Breast epithelium (tissue), 4 donors: ENCODE measurements around the gene ACACB. TPM values are rescaled to one million over a fixed set of nuclear protein-coding genes. Genes with fewer than 3 reads are reported as not detected.
A peak's percentile ranks its signal among the peaks of the same experiment; 100 is the strongest.

Experiments used
- DNase-seq, 2 donors: peaks; one replicate each; pipeline ENCODE4 v3.0.0-alpha.2; 2019; ENCODE audit warnings: low spot score in 2 of 2
- H3K27ac ChIP-seq, 2 donors: fragments of 200-600 bp; sonication (generic) in 1 of 2; one replicate each; pipeline ENCODE4 v1.5.1; 2016 to 2019; ENCODE audit warnings: mild to moderate bottlenecking in 1 of 2
- H3K27me3 ChIP-seq, 2 donors: fragments of 200-600 bp; sonication (generic) in 1 of 2; one replicate each; pipeline versions ENCODE4 v1.5.1 to v1.6.0; 2017 to 2019; ENCODE audit warnings: control low read depth in 1 of 2, mild to moderate bottlenecking in 1 of 2
- H3K36me3 ChIP-seq: fragments of 200-600 bp; one replicate; pipeline ENCODE4 v1.5.1; 2019
- H3K4me1 ChIP-seq, 2 donors: fragments of 200-600 bp; sonication (generic); one replicate each; pipeline ENCODE4 v1.5.1; 2016 to 2019; ENCODE audit warnings: control low read depth in 1 of 2
- H3K4me3 ChIP-seq, 3 donors: fragments of 200-600 bp; sonication (generic); 1 replicate in 2 of 3; 2 replicates in 1 of 3; pipeline ENCODE4 v1.5.1; 2016 to 2019; ENCODE audit warnings: mild to moderate bottlenecking in 3 of 3, moderate library complexity in 2 of 3
- H3K9me3 ChIP-seq, 2 donors: fragments of 200-600 bp; sonication (generic) in 1 of 2; one replicate each; pipeline ENCODE4 v1.5.1; 2016 to 2019; ENCODE audit warnings: control low read depth in 1 of 2
- CTCF ChIP-seq, 3 donors: fragments of 450-650 bp; IDR thresholded peaks; one replicate each; pipeline ENCODE4 v1.5.1; 2016 to 2017; ENCODE audit warnings: antibody characterized with exemption in 3 of 3, mild to moderate bottlenecking in 3 of 3, moderate library complexity in 3 of 3
- POLR2A ChIP-seq: fragments of 450-650 bp; IDR thresholded peaks from one replicate; pipeline ENCODE4 v1.6.1; 2016; ENCODE audit warnings: antibody characterized with exemption, mild to moderate bottlenecking, moderate library complexity
- POLR2AphosphoS5 ChIP-seq, 3 donors: sonication (generic); formaldehyde crosslinking; IDR thresholded peaks; one replicate each; pipeline ENCODE4 v1.6.1; 2017; ENCODE audit warnings: antibody characterized with exemption in 3 of 3
- intact Hi-C: fragments of 100-400 bp; cut with DNase I; formaldehyde crosslinking; loops from one replicate; pipeline ENCODE4 v1.15.1; 2023; ENCODE audit warnings: low total_unique reads
- total RNA-seq, 3 donors: library from RNA; depleted of rRNA; stranded (reverse); fragments of >200 nt; gene quantifications; one replicate each; pipeline ENCODE4 v1.1.0, GENCODE V29; 2016

The ACACB gene
- total RNA-seq, 3 donors from 2014 or later: 223 to 957 (median 301) TPM

DNA sequence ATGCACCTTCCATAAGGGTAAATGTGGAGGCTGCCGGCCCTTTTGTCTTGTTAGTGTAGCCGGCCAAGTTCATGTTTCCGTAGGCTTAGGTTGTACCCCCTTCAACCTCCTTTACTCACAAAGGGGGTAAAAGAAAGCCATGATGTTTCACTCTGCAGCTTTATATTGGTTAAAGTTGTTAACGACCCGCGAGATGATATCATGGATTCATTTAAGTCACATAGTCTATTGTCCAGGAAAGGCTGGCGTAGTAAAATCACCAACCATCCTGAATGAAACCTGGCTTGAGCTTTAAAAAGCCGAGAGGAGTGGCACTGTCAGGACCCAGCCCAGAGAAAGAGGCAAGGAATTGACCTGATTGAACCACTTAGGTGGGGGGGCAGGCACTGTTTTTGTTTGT, 17.7 kb upstream of the ACACB start:
- no peaks in the 10 kb centered on the region for H3K36me3 ChIP-seq
- DNase-seq: peak in 1 of 2 donors; percentile 15
- intact Hi-C loops: no loop called here
- TF ChIP-seq POLR2A (no peak), POLR2AphosphoS5 (IDR thresholded peaks at IDR 0.05) (no peak), CTCF (IDR thresholded peaks at IDR 0.05) (no peak)
- H3K27ac ChIP-seq: peak overlapping the region; percentile 87 to 92
- H3K4me3 ChIP-seq: peak overlapping the region; percentile 80 to 86 (median 82)
- H3K9me3 ChIP-seq: no peaks in the 10 kb centered on the region
- H3K4me1 ChIP-seq: peaks cover 5 to 11% of the 10 kb centered on the region in 2 donors
- no peaks in the 10 kb centered on the region for H3K27me3 ChIP-seq

DNA sequence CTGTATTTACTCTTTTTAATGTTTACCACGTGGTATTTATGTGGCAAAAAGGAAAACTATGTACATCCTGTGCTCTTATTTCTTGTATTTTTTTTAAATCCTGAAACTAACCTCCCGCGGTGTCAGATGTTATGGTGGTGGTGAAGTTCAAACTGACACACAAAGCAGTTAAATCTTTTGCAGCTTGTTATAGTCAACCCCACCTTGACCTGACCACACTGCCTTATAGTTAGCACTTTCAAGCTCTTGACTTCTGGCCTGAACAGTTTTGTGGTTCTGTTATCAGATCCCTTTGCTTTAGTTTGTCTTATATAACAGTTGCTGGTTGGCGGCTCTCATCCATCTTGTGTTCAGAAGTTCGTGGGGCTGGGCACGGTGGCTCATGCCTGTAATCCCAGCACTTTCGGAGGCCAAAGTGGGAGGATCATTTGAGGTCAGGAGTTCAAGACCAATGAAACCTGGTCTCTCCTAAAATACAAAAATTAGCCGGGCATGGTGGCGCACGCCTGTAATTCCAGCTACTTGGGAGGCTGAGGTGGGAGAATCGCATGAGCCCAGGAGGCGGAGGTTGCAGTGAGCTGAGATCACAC, 16.9 kb upstream of the ACACB start:
- Histone ChIP-seq H3K4me3 (peak overlapping the region; percentile 80 to 86 (median 82)), H3K4me1 (peaks cover 5 to 11% of the 10 kb centered on the region in 2 donors), H3K27me3 (no peaks in the 10 kb centered on the region), H3K9me3 (no peaks in the 10 kb centered on the region), H3K27ac (peak overlapping the region; percentile 87 to 92), H3K36me3 (no peaks in the 10 kb centered on the region)
- peak in 1 of 2 donors; percentile 2 for DNase-seq
- TF ChIP-seq POLR2A (no peak), CTCF (IDR thresholded peaks at IDR 0.05) (no peak), POLR2AphosphoS5 (IDR thresholded peaks at IDR 0.05) (no peak)
- intact Hi-C loops: loop anchor here (10.0 kb wide), 1 partner anchor 765 kb away; no protein-coding TSS in a partner anchor

- no peaks in the 10 kb centered on the region for H3K36me3 ChIP-seq
- DNase-seq: no peak
- no peaks in the 10 kb centered on the region for H3K27me3 ChIP-seq
- intact Hi-C loops: loop anchor here (10.0 kb wide), 1 partner anchor 764 kb away; no protein-coding TSS in a partner anchor
- H3K27ac ChIP-seq: no peak overlapping the region
- H3K9me3 ChIP-seq: no peaks in the 10 kb centered on the region
- H3K4me1 ChIP-seq: peaks cover 5 to 11% of the 10 kb centered on the region in 2 donors
- TF ChIP-seq POLR2AphosphoS5 (IDR thresholded peaks at IDR 0.05) (no peak), POLR2A (no peak), CTCF (IDR thresholded peaks at IDR 0.05) (no peak)
- H3K4me3 ChIP-seq: no peak overlapping the region
Observed at GRCh38 chr12:109100741-109101140, 15.6 kb upstream of the ACACB start.

DNA sequence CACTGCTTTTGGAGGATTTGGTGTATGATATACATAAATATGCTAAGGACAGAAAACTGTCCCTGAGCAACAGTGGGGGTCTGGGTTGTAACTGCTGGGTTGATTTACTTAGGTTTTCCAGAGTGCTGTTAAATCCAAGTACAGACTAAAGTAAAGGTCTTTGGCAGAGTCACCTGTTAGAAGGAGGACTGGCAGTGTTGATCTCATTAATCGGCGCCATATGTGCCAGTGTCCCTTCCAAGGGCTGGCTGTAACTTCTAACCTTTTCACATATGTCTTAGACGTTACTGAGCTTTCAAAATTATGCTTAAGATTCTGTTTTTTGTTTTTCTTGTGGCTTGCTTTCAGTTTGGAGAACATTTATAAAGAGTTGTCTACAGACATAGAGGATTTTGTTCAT, 13.9 kb upstream of the ACACB start:
- Histone ChIP-seq H3K27ac (no peak overlapping the region), H3K4me1 (peaks cover 2 to 8% of the 10 kb centered on the region in 2 donors), H3K4me3 (no peak overlapping the region), H3K9me3 (no peaks in the 10 kb centered on the region), H3K36me3 (no peaks in the 10 kb centered on the region), H3K27me3 (no peaks in the 10 kb centered on the region)
- TF ChIP-seq POLR2A: no peak
- TF ChIP-seq POLR2AphosphoS5 (IDR thresholded peaks at IDR 0.05): no peak
- TF ChIP-seq CTCF (IDR thresholded peaks at IDR 0.05): no peak
- intact Hi-C loops: loop anchor here (10.0 kb wide), 1 partner anchor 762 kb away; no protein-coding TSS in a partner anchor
- no peak for DNase-seq

DNA sequence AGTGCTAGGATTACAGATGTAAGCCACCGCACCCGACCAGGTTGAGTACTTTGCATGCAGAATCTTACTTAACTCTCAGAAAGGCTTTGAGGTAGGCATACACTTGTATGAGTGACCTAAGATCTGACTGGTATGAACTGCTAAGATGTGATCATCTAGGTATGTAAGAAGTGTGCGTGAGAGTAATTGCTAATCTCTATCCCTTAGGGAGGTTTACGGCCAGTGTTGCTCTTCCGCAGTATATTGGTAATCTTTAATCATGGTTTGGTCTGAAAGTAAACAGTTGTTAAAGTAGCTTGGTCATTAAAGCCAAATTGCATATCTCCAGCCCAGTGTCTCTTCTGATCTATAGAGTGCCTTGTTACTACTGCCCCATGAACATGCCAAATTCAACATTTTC, 11.2 kb upstream of the ACACB start:
- H3K27me3 ChIP-seq: no peaks in the 10 kb centered on the region
- no peaks in the 10 kb centered on the region for H3K4me1 ChIP-seq
- H3K27ac ChIP-seq: no peak overlapping the region
- intact Hi-C loops: loop anchor here (10.0 kb wide), 1 partner anchor 760 kb away; no protein-coding TSS in a partner anchor
- H3K9me3 ChIP-seq: no peaks in the 10 kb centered on the region
- no peak overlapping the region for H3K4me3 ChIP-seq
- no peak for DNase-seq
- TF ChIP-seq CTCF (IDR thresholded peaks at IDR 0.05) (no peak), POLR2AphosphoS5 (IDR thresholded peaks at IDR 0.05) (no peak), POLR2A (no peak)
- H3K36me3 ChIP-seq: no peaks in the 10 kb centered on the region
